MG63 (cell line): Measurements from ENCODE around the gene PRTG. TPM values are rescaled to one million over a fixed set of nuclear protein-coding genes. Genes with fewer than 3 reads are reported as not detected.
"Not testable (repeated sequence)": the region's sequence is repeated elsewhere in the genome, so short reads cannot be mapped to it uniquely, and the experiment has no call there.

Experiments used
- DNase-seq: peaks from one replicate; pipeline ENCODE4 v3.0.0-alpha.2; 2020
- H3K27me3 ChIP-seq: fragments of 250-450 bp; sonication (Bioruptor Pico); 2 replicates; pipeline ENCODE4 v1.5.1; 2020; ENCODE audit warnings: mild to moderate bottlenecking, moderate library complexity
- H3K36me3 ChIP-seq: fragments of 250-450 bp; sonication (Bioruptor Pico); 2 replicates; pipeline ENCODE4 v1.5.1; 2020; ENCODE audit warnings: mild to moderate bottlenecking, moderate library complexity
- H3K4me3 ChIP-seq: fragments of 250-450 bp; sonication (Bioruptor Pico); 2 replicates; pipeline ENCODE4 v1.5.1; 2020; ENCODE audit warnings: mild to moderate bottlenecking, moderate library complexity
- H3K9me3 ChIP-seq: fragments of 250-450 bp; sonication (Bioruptor Pico); 2 replicates; pipeline ENCODE4 v1.5.1; 2020; ENCODE audit warnings: mild to moderate bottlenecking, moderate library complexity
- total RNA-seq: library from RNA; depleted of rRNA; stranded (reverse); fragments of >200 nt; shearing (Covaris generic); gene quantifications from 2 replicates; pipeline ENCODE4 v1.2.3, GENCODE V29; 2014; ENCODE audit warnings: low replicate concordance

PRTG gene
- total RNA-seq, 1 experiment from 2014 or later: 2.9 TPM

GRCh38 chr15:55721554-55722185 lies 21.3 kb downstream of the PRTG start:
- DNase-seq: no peak

GRCh38 chr15:55715355-55716076 lies 27.4 kb downstream of the PRTG start:
- H3K27me3 ChIP-seq: no peaks in the 10 kb centered on the region

More at GRCh38 chr15:55721554-55722185, 21.3 kb downstream of the PRTG start:
- Histone ChIP-seq H3K9me3 (peaks cover 7% of the 10 kb centered on the region; the same call in 1 of the 2 replicates), H3K4me3 (no peak overlapping the region), H3K27me3 (no peaks in the 10 kb centered on the region), H3K36me3 (no peaks in the 10 kb centered on the region)

GRCh38 chr15:55714064-55714463 lies 28.9 kb downstream of the PRTG start:
- H3K4me3 ChIP-seq: no peak overlapping the region
- no peaks in the 10 kb centered on the region for H3K9me3 ChIP-seq
- H3K27me3 ChIP-seq: no peaks in the 10 kb centered on the region
- DNase-seq: no peak
- no peaks in the 10 kb centered on the region for H3K36me3 ChIP-seq

More at GRCh38 chr15:55715355-55716076, 27.4 kb downstream of the PRTG start:
- H3K9me3 ChIP-seq: no peaks in the 10 kb centered on the region
- no peak overlapping the region for H3K4me3 ChIP-seq
- no peak for DNase-seq
- no peaks in the 10 kb centered on the region for H3K36me3 ChIP-seq

- Histone ChIP-seq H3K36me3 (no peaks in the 10 kb centered on the region), H3K4me3 (no peak overlapping the region), H3K9me3 (no peaks in the 10 kb centered on the region), H3K27me3 (no peaks in the 10 kb centered on the region)
- DNase-seq: no peak
Measured at GRCh38 chr15:55712363-55712762, 30.6 kb downstream of the PRTG start.

GRCh38 chr15:55710286-55710685 lies 32.7 kb downstream of the PRTG start:
- Histone ChIP-seq H3K9me3 (no peaks in the 10 kb centered on the region), H3K36me3 (no peaks in the 10 kb centered on the region), H3K4me3 (no peak overlapping the region), H3K27me3 (no peaks in the 10 kb centered on the region)
- no peak for DNase-seq

GRCh38 chr15:55709458-55709857 lies 33.5 kb downstream of the PRTG start:
- Histone ChIP-seq H3K27me3 (no peaks in the 10 kb centered on the region), H3K4me3 (no peak overlapping the region), H3K36me3 (no peaks in the 10 kb centered on the region), H3K9me3 (no peaks in the 10 kb centered on the region)
- DNase-seq: no peak

GRCh38 chr15:55708720-55709119 lies 34.2 kb downstream of the PRTG start:
- no peak for DNase-seq
- no peak overlapping the region for H3K4me3 ChIP-seq
- no peaks in the 10 kb centered on the region for H3K27me3 ChIP-seq
- H3K9me3 ChIP-seq: no peaks in the 10 kb centered on the region
- no peaks in the 10 kb centered on the region for H3K36me3 ChIP-seq

- no peaks in the 10 kb centered on the region for H3K9me3 ChIP-seq
- no peak overlapping the region for H3K4me3 ChIP-seq
- H3K36me3 ChIP-seq: no peaks in the 10 kb centered on the region
- no peak for DNase-seq
- no peaks in the 10 kb centered on the region for H3K27me3 ChIP-seq
Measured at GRCh38 chr15:55707951-55708350, 35.0 kb downstream of the PRTG start.

GRCh38 chr15:55707518-55707917 lies 35.4 kb downstream of the PRTG start:
- Histone ChIP-seq H3K4me3 (no peak overlapping the region), H3K9me3 (no peaks in the 10 kb centered on the region), H3K27me3 (no peaks in the 10 kb centered on the region), H3K36me3 (no peaks in the 10 kb centered on the region)
- DNase-seq: no peak

- DNase-seq: no peak
- Histone ChIP-seq H3K36me3 (no peaks in the 10 kb centered on the region), H3K4me3 (no peak overlapping the region), H3K9me3 (no peaks in the 10 kb centered on the region), H3K27me3 (no peaks in the 10 kb centered on the region)
Measured at GRCh38 chr15:55703873-55704301, 39.1 kb downstream of the PRTG start.

- DNase-seq: no peak
- no peak overlapping the region for H3K4me3 ChIP-seq
- H3K27me3 ChIP-seq: no peaks in the 10 kb centered on the region
- H3K9me3 ChIP-seq: no peaks in the 10 kb centered on the region
- no peaks in the 10 kb centered on the region for H3K36me3 ChIP-seq
Measured at GRCh38 chr15:55700876-55701275, 42.1 kb downstream of the PRTG start.

- H3K4me3 ChIP-seq: no peak overlapping the region
- H3K36me3 ChIP-seq: no peaks in the 10 kb centered on the region
- no peaks in the 10 kb centered on the region for H3K9me3 ChIP-seq
- DNase-seq: no peak
- H3K27me3 ChIP-seq: no peaks in the 10 kb centered on the region
Measured at GRCh38 chr15:55698653-55699052, 44.3 kb downstream of the PRTG start.

GRCh38 chr15:55696221-55696620 lies 46.7 kb downstream of the PRTG start:
- Histone ChIP-seq H3K27me3 (no peaks in the 10 kb centered on the region), H3K36me3 (no peaks in the 10 kb centered on the region), H3K4me3 (no peak overlapping the region), H3K9me3 (no peaks in the 10 kb centered on the region)
- no peak for DNase-seq

- Histone ChIP-seq H3K27me3 (no peaks in the 10 kb centered on the region), H3K4me3 (no peak overlapping the region), H3K9me3 (no peaks in the 10 kb centered on the region), H3K36me3 (no peaks in the 10 kb centered on the region)
- DNase-seq: no peak
Measured at GRCh38 chr15:55695432-55695831, 47.5 kb downstream of the PRTG start.

- no peaks in the 10 kb centered on the region for H3K9me3 ChIP-seq
- DNase-seq: no peak
Measured at GRCh38 chr15:55694652-55695150, 48.3 kb downstream of the PRTG start.

GRCh38 chr15:55693116-55693515 lies 49.8 kb downstream of the PRTG start:
- not testable (repeated sequence) for H3K4me3 ChIP-seq, H3K27me3 ChIP-seq, H3K9me3 ChIP-seq, DNase-seq, H3K36me3 ChIP-seq

More at GRCh38 chr15:55694652-55695150, 48.3 kb downstream of the PRTG start:
- no peaks in the 10 kb centered on the region for H3K27me3 ChIP-seq
- no peak overlapping the region for H3K4me3 ChIP-seq
- no peaks in the 10 kb centered on the region for H3K36me3 ChIP-seq

GRCh38 chr15:55687792-55688191 lies 55.2 kb downstream of the PRTG start:
- H3K9me3 ChIP-seq: no peaks in the 10 kb centered on the region
- H3K27me3 ChIP-seq: no peaks in the 10 kb centered on the region
- no peaks in the 10 kb centered on the region for H3K36me3 ChIP-seq
- DNase-seq: no peak
- H3K4me3 ChIP-seq: no peak overlapping the region

GRCh38 chr15:55685286-55685685 lies 57.7 kb downstream of the PRTG start:
- H3K27me3 ChIP-seq: no peaks in the 10 kb centered on the region
- DNase-seq: no peak
- no peaks in the 10 kb centered on the region for H3K9me3 ChIP-seq
- H3K36me3 ChIP-seq: no peaks in the 10 kb centered on the region
- no peak overlapping the region for H3K4me3 ChIP-seq
